NCI-H82 (cell line): ENCODE measurements around the gene SLC14A1.
A peak's percentile ranks its signal among the peaks of the same experiment; 100 is the strongest.

Experiments
- DNase-seq: peaks from one replicate; lab custom pipeline; 2025; lab: John Stamatoyannopoulos, UW

SLC14A1 gene

DNA sequence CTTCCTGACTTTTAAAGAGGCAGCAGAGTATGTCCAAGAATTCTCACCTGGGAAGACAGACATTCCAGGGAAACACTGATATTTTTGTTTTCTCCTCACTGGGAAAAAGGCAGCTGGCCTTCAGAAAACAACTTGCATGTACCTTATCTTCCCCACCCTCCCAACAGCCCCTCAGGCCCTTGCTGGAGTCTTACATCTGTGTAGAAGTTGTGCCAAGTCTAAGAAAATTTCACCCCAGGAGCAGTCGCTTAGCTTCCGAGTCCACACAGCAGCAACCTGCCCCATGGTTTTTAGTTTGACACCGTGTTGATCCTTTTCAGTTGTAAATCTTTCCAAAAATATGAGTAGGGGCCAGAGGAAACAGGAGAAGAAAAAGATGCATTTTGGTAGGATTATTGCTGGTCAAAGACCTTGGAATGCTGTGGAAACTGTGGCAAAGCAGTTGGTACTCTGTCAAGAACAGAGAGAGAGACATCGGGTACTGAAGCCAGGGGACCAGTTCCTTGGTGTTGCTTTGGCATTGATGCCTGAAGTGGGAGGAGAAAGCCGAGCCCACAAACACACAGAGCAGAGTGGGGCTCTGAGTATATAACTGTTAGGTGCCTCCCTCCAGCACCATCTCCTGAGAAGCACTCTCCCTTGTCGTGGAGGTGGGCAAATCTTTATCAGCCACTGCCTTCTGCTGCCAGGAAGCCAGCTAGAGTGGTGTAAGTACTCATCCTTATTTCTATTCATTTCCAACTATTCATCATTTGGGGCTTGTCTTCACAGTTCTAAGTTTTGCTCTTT, at the start of gene SLC14A1:
TSS of gene SLC14A1 (plus strand) at position 615 of the 789 bp plus-strand sequence. CDS start 6,140 bp downstream, outside the sequence.
- DNase-seq = no peak

GRCh38 chr18:45677276-45677807, 46.6 kb upstream of the SLC14A1 start:
- peak; percentile 87 for DNase-seq

- DNase-seq = no peak
Observed at GRCh38 chr18:45678441-45678840, 45.5 kb upstream of the SLC14A1 start.

- DNase-seq = no peak
Observed at GRCh38 chr18:45678850-45679249, 45.1 kb upstream of the SLC14A1 start.

GRCh38 chr18:45680066-45680690, 43.8 kb upstream of the SLC14A1 start:
- no peak for DNase-seq

DNA sequence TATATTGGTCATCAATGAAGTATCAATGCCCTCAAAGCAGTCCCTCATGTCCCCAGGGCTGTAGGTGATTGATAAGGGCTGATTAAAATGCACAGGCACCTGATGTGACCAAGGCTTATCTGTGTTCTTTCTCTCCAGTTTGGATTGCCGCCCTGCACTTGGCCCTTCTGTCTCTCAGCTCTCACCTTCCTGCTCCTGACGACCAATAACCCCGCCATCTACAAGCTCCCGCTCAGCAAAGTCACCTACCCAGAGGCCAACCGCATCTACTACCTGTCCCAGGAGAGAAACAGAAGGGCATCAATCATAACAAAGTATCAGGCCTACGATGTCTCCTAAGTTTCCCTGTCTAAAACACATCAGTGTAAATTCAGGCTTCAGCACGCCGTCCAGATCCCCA, 41.8 kb upstream of the SLC14A1 start:
- no peak for DNase-seq

DNA sequence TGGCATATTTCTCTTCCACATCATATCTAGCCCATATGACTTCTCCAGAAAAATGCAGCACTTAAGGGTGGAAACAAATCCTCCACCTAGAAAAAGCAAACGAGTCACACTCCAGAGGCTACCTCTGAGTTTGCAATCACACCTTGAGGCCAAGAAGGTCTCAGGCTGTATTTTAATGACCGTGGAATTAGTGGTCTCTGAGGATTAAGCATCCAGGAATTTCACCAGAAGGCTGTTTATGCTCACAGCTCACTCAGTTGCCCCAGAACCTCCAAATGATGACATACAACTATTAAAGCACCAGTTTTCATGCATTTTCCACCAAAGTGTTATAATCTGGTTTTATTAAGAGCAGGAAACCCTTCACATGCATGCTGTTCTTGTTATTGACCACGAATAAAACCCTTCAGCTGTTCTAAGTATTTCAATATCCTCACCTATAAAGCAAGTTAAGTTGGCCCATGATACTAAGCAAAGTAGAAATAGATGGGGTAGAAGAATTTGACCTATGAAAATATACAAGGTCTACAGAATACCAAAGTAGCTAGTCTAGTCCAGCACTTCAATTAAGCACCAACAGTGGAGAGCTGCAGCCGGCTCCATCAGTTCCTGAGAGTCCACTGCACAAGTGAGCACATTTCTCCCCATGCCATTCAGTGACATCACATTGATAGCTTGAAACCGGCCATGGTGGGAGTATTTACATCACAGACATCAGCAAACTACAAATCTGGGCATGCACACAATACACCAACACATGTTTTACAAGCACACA, 39.5 kb upstream of the SLC14A1 start:
- no peak for DNase-seq

DNA sequence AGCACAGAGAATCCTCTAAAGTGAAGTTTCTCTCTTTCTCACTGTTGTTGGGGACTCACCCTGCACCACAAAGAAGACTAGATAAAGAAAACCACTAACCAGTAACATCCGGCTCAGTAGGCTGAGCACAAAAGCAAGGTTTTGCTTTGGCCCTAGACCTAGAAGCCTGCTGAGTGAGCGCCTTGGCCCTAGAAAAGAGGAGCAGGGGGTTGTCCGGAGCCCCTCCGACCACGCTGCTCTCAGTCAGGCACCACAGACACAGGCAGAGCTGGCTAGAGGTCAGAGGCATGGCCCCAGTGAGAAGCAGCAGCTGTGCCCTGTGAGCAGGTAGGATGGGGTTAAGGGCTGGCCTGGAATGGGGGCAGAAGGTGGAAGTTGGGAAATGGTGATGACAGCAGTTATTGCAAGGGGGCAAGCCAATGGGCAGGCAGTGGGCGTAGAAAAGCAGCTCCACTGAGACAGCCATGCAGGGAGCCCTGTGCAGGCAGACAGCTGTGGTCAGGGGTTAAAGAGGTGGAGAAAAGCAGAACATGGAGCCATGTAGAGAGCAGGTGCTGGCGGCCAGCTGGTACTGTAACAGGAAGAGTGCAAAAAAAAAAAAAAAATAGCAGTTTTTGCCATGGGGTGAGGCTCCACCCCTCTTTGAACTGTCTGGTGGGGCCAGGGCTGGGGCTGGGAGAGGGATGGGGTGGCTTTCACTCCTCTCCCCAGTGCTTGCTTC, 36.9 kb upstream of the SLC14A1 start:
- DNase-seq = no peak

- DNase-seq = no peak
Observed at GRCh38 chr18:45687621-45688020, 36.4 kb upstream of the SLC14A1 start.

GRCh38 chr18:45688113-45688512, 35.9 kb upstream of the SLC14A1 start:
- DNase-seq = no peak

- DNase-seq = peak; percentile 19
Observed at GRCh38 chr18:45688833-45689232, 35.1 kb upstream of the SLC14A1 start.

DNA sequence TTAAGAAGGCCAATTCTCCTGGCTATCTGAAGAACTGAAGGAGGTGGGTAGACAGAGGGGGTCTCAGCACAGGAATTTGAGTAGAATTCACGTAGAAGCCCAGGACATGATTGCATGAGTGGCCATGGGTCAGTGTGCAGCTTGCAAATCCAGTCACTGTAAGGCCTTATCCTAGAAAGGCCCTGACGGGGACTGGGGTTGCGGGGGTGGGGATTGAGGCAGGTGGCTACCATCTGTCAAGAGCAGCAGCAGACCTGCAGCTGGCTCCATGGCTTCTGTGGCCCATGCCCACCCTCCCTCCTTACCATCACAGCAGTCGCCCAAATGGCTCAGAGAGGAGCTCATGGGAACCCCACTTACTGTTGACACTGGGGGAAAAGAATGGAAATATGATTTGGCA, 34.6 kb upstream of the SLC14A1 start:
- DNase-seq = peak; percentile 81

GRCh38 chr18:45690975-45691815, 32.8 kb upstream of the SLC14A1 start:
- DNase-seq = peak; percentile 79

DNA sequence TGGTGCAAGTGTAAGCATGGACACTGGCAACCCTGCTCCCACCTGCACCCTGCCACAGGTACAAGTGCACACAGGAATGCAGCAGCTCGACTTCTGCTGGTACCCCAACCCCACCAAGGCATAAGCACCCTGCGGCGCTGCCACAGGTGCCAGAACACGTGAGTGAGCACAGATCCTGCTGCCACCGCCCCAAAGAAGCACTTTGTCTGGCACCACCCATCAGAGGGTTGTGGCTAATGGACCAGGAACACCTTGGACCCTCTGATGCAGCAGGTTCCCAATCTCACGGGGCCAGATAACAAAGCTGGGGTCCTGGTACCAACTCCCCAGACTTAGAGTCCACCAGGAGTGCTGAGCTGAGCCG, 32.2 kb upstream of the SLC14A1 start:
- no peak for DNase-seq

GRCh38 chr18:45702708-45703265, 21.2 kb upstream of the SLC14A1 start:
- DNase-seq = no peak

DNA sequence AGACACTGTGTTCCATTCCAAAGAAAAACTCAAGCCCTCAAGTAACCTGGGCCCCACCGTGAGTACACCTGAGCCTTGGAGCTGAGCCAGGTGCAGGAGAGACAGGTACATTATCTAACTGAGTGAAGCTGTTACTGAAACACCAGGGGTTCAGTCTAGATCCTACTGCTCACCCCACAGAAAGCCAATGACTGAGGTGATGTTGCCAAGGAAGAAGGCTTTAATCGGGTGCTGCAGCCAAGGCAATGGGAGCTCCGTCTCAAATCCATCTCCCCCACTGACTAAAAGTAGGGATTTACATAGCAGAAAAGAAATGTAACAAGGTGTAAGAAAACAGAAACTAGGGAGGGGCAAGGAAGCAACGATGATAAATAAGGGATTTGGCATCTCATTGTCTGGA, 15.2 kb upstream of the SLC14A1 start:
- DNase-seq = no peak

- DNase-seq = no peak
Observed at GRCh38 chr18:45712061-45712460, 11.9 kb upstream of the SLC14A1 start.

DNA sequence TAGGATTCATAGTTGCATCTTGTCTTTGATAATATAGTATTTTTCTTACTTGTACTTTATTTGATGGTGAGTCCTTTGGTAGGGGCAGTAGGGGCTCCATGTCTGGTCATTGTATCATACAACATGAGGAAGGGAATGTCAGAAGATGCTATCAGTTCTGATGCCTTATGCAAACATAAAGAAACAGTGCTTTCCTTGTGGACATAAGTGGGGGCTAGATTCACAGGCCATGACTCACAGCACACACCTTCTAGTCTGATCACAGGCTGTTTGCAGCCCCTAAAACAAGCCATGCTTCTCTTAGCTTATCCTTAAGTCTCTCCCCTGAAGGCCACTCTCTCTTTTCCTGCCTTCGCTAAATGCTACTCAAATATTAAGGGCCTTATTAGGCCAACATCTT, 10.7 kb upstream of the SLC14A1 start:
- DNase-seq = no peak

GRCh38 chr18:45715212-45715780, 8.7 kb upstream of the SLC14A1 start:
- DNase-seq = no peak

DNA sequence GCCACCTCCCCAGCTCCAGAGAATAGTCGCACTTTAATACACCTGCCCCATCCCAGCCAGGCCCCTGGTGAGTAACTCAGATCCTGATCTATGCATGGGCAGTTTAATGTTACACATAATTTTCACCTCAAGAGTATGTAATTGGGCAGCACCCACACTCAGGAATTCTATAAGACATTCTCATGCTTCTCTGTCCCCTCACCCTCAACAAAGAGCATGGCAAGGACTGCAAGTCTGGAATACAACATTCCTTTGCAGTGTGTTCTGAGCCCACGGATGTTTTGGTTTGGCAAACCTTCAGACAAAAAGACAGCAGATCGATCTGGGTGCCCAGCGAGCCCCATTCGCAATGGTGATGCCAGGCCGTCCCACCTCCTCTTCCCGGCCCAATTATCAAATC, 4.9 kb upstream of the SLC14A1 start:
- DNase-seq = no peak
